ENCODE results near the gene CENPO. TPM values are rescaled to one million over a fixed set of nuclear protein-coding genes. Genes with fewer than 3 reads are reported as not detected.

CENPO gene
- total RNA-seq, 3 donors from 2014 or later = 20.3 to 28.4 (median 28.0) TPM

DNA sequence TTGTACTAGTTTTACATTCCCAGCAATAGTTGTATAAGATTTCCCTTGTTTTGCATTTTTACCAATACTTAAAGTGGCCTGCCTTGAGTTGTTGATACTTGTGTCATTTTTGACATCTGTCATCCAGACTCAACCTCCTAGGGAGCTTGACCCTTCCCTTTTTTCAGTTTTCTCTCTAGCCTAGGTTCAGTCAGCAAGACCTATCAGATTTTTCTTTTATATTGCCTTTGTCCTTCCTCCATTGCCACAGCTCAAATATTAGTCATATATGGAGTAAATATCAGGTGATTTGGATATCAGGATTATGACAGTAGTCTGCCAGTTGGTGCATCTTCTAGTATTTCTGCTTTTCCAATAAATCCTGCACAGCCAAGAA lies 13.4 kb downstream of the CENPO start:
- no peak for ATAC-seq
- Mint-ChIP-seq H3K4me1 (ENCODE audit: low read depth) (peaks cover 18% of the 10 kb centered on the region), H3K36me3 (ENCODE audit: insufficient read depth) (peaks cover 26% of the 10 kb centered on the region), H3K4me3 (no peak overlapping the region), H3K9me3 (peaks cover 3% of the 10 kb centered on the region), H3K27me3 (ENCODE audit: low read depth) (no peaks in the 10 kb centered on the region)
- no peak for DNase-seq

DNA sequence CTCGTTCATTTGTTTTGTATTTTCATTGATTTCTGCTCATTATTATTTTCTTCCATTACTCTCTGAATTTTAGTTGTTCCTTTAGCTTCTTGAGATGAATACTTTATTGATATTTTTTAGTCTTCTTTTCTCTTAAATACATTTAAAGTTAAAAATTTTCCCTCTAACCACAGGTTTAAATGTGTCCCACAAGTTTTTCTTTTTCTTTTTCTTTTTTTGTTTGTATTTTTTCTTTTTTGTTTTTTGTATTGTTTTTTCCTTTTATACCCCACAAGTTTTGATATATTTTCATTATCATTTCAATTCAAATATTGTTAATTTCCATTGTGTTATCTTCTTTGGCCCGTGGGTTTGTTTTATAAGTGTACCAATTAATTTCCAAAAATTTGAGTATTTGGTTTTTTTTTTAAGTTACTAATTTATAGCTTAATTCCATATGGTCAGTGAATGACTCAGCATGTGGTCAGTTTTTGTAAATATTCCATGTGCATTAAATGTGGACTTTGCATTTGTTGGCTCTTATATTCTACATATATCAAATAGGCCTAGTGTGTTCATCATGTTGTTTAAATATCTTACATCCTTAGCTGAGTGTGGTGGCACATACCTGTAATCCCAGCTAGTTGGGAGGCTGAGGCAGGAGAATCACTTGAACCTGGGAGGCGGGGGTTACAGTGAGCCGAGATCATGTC lies 16.2 kb downstream of the CENPO start:
- H3K4me3 Mint-ChIP-seq = peak overlapping the region; percentile 58
- ATAC-seq (no peak), DNase-seq (no peak)
- peaks cover 3% of the 10 kb centered on the region for H3K9me3 Mint-ChIP-seq
- H3K27me3 Mint-ChIP-seq (ENCODE audit: low read depth) = no peaks in the 10 kb centered on the region
- H3K36me3 Mint-ChIP-seq (ENCODE audit: insufficient read depth) = peaks cover 21% of the 10 kb centered on the region
- H3K4me1 Mint-ChIP-seq (ENCODE audit: low read depth) = peaks cover 18% of the 10 kb centered on the region

DNA sequence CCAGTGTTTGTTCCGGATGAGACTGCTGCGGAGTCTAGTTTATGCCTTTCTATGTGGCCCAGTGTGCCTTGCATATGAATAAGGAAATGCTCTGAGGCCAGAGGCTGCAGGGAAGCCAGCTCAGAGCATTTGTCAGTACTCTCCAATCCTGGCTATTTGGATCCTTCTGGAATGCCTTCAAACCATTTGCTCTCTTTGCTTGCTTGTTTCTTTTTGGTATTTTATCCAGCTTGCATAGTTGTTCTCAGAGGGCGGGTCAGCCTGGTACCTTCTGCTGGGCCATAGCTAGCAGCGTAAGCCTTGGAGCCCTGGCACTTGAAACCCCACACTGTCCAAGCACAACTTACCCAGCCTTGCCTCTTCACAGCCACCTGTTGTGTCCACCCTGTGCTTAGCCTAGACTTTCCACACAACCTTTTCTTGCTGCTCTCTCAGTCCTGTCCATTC lies 20.5 kb downstream of the CENPO start:
- no peaks in the 10 kb centered on the region for H3K27me3 Mint-ChIP-seq (ENCODE audit: low read depth)

DNA sequence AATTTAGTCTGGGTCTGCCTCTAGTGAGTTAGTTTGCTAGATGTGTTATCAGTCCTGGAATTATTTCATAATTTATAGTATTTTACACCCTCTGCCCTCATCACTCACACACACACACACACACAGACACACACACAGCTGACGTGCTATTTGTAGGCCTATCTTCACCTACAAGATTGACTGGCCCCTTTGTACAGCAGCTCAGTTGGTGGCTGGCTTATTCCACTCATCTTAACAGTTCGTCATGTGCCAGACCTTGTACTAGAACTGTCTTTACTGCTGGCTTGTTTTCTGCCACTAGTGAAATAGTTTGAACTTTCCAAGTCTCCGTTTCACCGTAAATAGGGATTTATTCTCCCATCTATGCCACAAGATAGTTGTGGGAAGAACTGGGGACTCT lies 21.3 kb downstream of the CENPO start:
- no peaks in the 10 kb centered on the region for H3K9me3 Mint-ChIP-seq
- no peak for DNase-seq
- H3K4me3 Mint-ChIP-seq = no peak overlapping the region
- no peaks in the 10 kb centered on the region for H3K27me3 Mint-ChIP-seq (ENCODE audit: low read depth)
- ATAC-seq = no peak
- H3K36me3 Mint-ChIP-seq (ENCODE audit: insufficient read depth) = peaks cover 27% of the 10 kb centered on the region
- H3K4me1 Mint-ChIP-seq (ENCODE audit: low read depth) = no peaks in the 10 kb centered on the region

More for the DNA sequence above, 20.5 kb downstream of the CENPO start:
- Mint-ChIP-seq H3K4me1 (ENCODE audit: low read depth) (peaks cover 7% of the 10 kb centered on the region), H3K4me3 (no peak overlapping the region), H3K36me3 (ENCODE audit: insufficient read depth) (peaks cover 26% of the 10 kb centered on the region), H3K9me3 (no peaks in the 10 kb centered on the region)
- DNase-seq (no peak), ATAC-seq (no peak)

DNA sequence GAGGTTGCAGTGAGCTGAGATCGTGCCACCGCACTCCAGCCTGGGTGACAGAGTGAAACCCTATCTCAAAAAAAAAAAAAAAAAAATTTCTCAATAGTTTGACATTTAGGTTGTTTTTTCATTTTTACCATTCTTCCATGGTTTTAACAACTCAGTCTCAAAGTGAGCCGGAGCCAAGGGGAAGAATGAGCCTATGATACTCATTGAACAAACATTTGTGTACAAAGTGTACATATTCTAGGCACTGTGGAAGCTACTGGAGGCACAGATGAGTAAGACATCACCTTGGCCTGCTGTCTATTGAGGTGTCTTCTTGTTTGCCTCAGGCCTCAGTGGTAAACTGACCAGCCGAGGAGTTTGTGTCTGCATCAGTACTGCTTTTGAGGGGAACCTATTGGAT lies 21.9 kb downstream of the CENPO start:
- no peak for ATAC-seq
- no peaks in the 10 kb centered on the region for H3K9me3 Mint-ChIP-seq
- H3K4me3 Mint-ChIP-seq = no peak overlapping the region
- peaks cover 29% of the 10 kb centered on the region for H3K36me3 Mint-ChIP-seq (ENCODE audit: insufficient read depth)
- no peaks in the 10 kb centered on the region for H3K27me3 Mint-ChIP-seq (ENCODE audit: low read depth)
- no peak for DNase-seq
- H3K4me1 Mint-ChIP-seq (ENCODE audit: low read depth) = no peaks in the 10 kb centered on the region

DNA sequence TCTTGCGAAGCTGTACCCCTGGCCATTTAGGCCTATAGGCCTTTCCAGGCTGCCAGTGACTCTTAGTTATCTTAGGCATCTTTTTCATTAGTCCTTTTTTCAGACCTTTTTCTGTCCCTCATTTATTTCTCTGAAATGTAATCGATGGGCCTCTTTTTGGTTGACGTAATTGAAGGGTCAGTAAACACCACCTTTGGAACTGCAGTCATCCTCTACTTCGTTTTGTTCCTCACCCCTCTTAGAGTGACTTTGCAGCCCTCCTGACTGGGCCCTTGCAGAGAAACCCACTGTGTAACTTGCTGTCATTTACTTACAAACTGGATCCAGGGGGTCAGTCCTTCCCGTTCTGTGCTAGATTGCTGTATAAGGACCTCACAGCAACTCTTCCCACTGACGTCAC lies 23.2 kb downstream of the CENPO start:
- H3K27me3 Mint-ChIP-seq (ENCODE audit: low read depth) = no peaks in the 10 kb centered on the region
- ATAC-seq (no peak), DNase-seq (no peak)
- H3K36me3 Mint-ChIP-seq (ENCODE audit: insufficient read depth) = peaks cover 35% of the 10 kb centered on the region
- no peak overlapping the region for H3K4me3 Mint-ChIP-seq
- no peaks in the 10 kb centered on the region for H3K9me3 Mint-ChIP-seq
- no peaks in the 10 kb centered on the region for H3K4me1 Mint-ChIP-seq (ENCODE audit: low read depth)

DNA sequence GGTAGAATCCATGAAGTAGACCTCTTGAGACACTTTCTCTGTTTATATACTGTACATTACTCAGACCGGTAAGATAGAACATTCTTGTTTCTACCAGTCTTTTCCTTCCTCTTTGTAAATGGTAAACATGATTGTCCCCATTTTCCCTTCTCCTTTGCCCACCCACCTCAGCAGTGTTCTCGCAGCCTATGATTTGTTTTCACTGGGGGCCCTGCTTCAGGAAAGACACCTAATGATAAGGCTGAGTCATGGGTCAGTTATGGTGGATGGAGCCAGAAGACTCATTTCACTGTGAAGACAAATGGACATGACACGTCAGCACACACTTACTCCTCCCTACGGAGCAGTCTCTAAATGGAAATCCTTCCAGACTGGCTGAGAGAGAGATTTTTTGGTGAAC lies 23.7 kb downstream of the CENPO start:
- ATAC-seq (no peak), DNase-seq (no peak)
- H3K4me3 Mint-ChIP-seq = no peak overlapping the region
- H3K4me1 Mint-ChIP-seq (ENCODE audit: low read depth) = no peaks in the 10 kb centered on the region
- no peaks in the 10 kb centered on the region for H3K27me3 Mint-ChIP-seq (ENCODE audit: low read depth)
- H3K36me3 Mint-ChIP-seq (ENCODE audit: insufficient read depth) = peaks cover 33% of the 10 kb centered on the region
- H3K9me3 Mint-ChIP-seq = no peaks in the 10 kb centered on the region

DNA sequence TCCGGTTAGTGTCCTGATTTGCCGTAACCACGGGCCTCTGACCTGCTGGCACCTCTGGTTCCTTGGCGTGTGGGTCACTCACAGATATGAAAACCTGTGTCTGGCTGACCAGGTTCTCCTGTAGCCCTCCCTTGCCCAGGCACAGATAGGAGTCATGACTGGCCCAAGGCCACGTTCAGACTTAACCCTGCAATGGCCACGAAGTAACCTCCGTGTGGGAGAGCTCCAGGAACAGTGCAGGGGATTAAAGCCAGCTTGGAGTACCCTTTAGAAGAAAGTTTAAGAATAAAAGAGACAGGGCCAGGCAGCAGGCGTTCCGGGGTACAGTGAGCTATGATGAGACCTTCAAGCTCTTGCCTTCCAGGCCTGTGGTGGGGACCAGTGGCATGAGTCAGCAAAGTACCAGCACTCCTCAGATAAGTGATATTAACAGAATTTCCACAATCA lies 25.5 kb downstream of the CENPO start:
- no peak overlapping the region for H3K4me3 Mint-ChIP-seq
- DNase-seq (no peak), ATAC-seq (no peak)
- H3K27me3 Mint-ChIP-seq (ENCODE audit: low read depth) = no peaks in the 10 kb centered on the region
- H3K36me3 Mint-ChIP-seq (ENCODE audit: insufficient read depth) = peaks cover 34% of the 10 kb centered on the region
- no peaks in the 10 kb centered on the region for H3K4me1 Mint-ChIP-seq (ENCODE audit: low read depth)
- no peaks in the 10 kb centered on the region for H3K9me3 Mint-ChIP-seq

DNA sequence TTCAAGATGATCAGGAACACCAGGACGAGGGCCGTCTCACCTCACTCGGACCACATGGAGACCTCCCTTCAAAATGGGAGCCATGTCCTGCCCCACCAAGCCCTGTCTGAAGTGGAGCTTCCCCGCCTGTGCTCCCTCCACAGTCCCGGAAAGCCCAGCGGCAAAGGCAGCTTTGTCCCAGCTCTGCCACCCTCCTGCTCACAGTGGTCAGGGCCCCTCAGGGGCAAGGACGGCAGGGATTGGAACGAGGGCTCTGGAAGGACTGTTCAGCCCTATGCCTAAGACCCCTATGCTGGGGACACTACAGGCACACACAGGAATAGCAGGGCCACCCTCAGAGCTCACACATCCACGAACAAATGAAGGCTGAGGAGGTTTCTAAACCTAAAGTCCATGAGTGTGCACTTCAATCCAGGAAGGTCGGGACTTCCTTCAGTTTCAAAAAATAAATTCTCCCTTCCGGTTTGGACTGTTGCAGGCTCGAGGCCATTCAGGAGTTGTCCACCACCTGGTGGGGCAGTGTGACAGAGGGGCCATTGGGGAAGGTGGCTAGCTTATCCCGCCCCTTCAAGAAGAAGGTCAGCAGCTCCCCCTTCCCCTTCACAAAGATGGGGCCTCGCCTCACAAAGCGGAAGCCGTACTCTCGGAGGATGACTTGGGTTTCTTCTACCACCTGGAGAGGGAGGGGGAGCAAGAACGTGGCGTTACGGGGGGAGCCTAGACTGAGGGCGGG lies 26.4 kb downstream of the CENPO start:
- Mint-ChIP-seq H3K4me3 (no peak overlapping the region), H3K27me3 (ENCODE audit: low read depth) (no peaks in the 10 kb centered on the region), H3K4me1 (ENCODE audit: low read depth) (no peaks in the 10 kb centered on the region), H3K36me3 (ENCODE audit: insufficient read depth) (peaks cover 34% of the 10 kb centered on the region), H3K9me3 (no peaks in the 10 kb centered on the region)
- ATAC-seq (peak in 1 of 2 donors; percentile 13), DNase-seq (no peak)

DNA sequence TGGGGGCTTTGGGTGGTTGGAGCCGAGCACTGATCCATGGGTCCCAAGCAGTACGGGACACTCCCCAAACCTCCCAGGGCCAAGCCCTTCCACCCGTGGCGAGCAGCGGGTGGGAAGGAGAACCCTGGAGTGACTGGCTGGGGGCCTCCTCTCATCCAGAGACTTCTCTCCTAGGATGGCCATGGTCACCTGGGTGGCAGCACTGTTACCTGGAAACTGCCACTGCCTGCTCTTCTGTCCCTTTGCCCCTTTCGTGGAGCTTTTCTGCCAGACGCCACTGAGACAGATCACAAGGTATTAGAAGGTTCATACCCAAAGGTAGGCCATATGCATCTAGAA lies 26.9 kb downstream of the CENPO start:
- H3K4me3 Mint-ChIP-seq = no peak overlapping the region
- no peak for DNase-seq
- H3K27me3 Mint-ChIP-seq (ENCODE audit: low read depth) = no peaks in the 10 kb centered on the region
- peaks cover 34% of the 10 kb centered on the region for H3K36me3 Mint-ChIP-seq (ENCODE audit: insufficient read depth)
- no peak for ATAC-seq
- H3K9me3 Mint-ChIP-seq = no peaks in the 10 kb centered on the region
- H3K4me1 Mint-ChIP-seq (ENCODE audit: low read depth) = no peaks in the 10 kb centered on the region

DNA sequence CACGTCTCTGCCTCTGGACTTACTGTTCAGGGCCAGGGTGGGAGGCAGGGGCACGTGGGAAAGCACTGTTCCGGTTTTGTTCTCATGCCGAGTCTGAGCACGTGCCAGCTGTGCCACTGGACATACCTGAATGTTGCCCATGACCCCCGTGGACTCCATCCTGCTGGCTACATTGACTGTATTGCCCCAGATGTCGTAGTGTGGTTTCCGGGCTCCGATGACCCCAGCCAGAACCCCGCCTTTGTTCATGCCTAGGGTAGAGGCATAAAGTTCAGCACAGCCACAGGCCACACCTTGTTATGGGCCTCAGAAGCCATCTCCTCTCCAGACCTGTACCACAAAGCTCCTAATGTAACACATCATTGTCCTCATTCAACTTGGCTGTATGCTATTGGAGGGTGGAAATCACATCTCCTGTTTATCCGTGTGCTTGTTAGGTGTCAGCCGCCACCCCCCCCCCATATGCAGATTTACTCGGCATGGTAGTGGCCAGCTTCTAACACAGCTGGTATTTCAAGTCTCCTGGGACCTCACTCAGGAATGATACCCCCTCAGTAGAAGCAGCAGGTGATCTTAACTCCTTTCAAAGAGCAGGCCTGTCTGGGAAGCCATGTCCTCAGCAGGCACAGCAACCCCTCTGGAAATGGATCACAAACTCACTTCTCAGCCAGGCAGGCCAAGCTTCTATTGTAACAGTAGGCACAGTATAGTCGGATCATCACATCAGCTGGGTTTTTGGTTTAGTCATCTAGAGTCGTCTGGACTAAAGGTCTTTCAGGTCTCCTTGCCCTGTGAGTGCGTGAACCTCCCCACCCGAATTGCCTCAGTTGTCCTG lies 27.6 kb downstream of the CENPO start:
- no peak for ATAC-seq

DNA sequence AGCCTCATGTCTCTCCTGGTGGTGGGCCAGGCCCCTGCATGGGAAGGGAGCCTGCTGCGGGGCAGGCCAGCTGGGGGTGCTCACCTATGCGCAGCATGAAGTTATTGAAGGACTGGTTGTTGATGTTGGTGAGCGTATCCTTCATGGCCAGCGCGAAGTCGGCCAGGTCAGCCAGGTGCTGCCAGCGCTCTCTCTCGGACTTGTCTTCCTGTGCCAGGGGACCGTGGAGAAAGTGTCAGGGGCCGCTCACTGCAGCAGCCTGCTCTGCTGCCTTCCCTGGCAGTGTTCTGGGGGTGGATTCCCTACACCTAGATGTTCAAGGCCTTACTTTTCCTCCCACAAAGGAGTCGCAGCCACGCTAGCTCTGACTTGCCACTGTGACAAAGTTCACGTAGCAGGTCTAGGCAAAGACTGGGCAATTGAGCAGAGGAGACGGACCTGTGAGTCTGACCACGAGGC lies 28.2 kb downstream of the CENPO start:
- Mint-ChIP-seq H3K4me1 (ENCODE audit: low read depth) (peaks cover 8% of the 10 kb centered on the region), H3K27me3 (ENCODE audit: low read depth) (no peaks in the 10 kb centered on the region), H3K4me3 (no peak overlapping the region), H3K9me3 (no peaks in the 10 kb centered on the region), H3K36me3 (ENCODE audit: insufficient read depth) (peaks cover 30% of the 10 kb centered on the region)
- ATAC-seq = no peak
- DNase-seq = no peak

More for the DNA sequence above, 27.6 kb downstream of the CENPO start:
- Mint-ChIP-seq H3K4me3 (no peak overlapping the region), H3K4me1 (ENCODE audit: low read depth) (peaks cover 2% of the 10 kb centered on the region), H3K27me3 (ENCODE audit: low read depth) (no peaks in the 10 kb centered on the region), H3K36me3 (ENCODE audit: insufficient read depth) (peaks cover 31% of the 10 kb centered on the region), H3K9me3 (no peaks in the 10 kb centered on the region)
- DNase-seq = no peak

DNA sequence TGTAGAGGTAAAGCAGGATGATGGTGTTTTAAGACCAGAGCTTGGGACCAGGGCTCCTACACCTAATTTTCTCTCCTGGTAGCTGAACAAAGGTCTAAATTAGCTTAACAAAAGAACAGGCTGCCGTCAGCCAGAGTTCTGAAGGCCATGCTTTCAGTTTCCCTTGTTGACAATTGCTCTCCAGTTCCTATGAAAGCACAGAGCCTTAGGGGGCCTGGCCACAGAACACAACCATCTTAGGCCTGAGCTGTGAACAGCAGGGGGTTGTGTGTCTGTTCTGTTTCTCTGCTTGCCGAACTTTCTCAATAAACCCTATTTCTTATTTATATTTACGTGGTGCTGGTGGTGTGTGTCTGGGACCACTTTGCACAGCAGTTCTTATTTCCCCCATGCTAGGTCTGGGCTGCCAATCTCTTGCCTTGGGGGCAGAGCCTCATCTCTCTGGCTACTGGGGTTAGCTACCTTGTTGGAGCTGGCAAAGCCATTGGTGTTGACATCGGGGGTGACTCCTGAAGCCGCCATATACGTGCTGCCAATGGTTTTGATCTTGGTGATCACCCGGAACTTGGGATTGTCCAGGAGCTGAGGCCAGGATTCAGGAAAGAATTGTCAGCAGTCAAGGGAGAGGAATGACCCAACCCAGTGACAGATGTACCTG lies 29.0 kb downstream of the CENPO start:
- DNase-seq = no peak
- H3K36me3 Mint-ChIP-seq (ENCODE audit: insufficient read depth) = peaks cover 23% of the 10 kb centered on the region

DNA sequence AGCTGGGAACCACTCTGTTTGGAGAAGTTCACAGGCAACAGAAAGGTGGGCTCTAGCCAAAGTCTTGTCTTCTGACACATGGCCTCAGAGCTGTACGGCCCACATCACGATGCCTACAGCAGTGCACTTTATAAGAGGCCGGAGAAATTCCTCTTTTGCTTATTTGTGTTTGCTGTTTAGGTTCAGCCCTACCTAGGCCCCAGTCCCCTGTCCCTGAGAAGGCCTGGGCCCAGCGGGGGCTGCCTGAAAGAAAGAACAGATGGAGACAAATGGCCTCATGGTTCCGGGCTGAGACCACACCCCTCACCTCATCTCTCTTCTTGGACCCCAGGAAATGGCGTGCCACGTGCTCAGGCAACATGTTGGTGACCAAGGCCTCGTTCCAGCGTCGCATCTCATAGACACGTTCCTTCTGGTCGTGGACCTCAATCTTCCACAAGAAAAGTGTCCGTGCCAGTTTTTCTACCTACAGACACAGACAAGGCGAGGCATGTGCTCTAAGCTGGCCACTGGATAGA lies 30.9 kb downstream of the CENPO start:
- no peak for ATAC-seq
- H3K4me3 Mint-ChIP-seq = no peak overlapping the region
- H3K9me3 Mint-ChIP-seq = no peaks in the 10 kb centered on the region
- peaks cover 18% of the 10 kb centered on the region for H3K36me3 Mint-ChIP-seq (ENCODE audit: insufficient read depth)
- H3K4me1 Mint-ChIP-seq (ENCODE audit: low read depth) = peaks cover 21% of the 10 kb centered on the region
- H3K27me3 Mint-ChIP-seq (ENCODE audit: low read depth) = no peaks in the 10 kb centered on the region
- DNase-seq = no peak

More for the DNA sequence above, 29.0 kb downstream of the CENPO start:
- peaks cover 15% of the 10 kb centered on the region for H3K4me1 Mint-ChIP-seq (ENCODE audit: low read depth)
- no peaks in the 10 kb centered on the region for H3K27me3 Mint-ChIP-seq (ENCODE audit: low read depth)
- no peak overlapping the region for H3K4me3 Mint-ChIP-seq
- ATAC-seq = no peak
- H3K9me3 Mint-ChIP-seq = no peaks in the 10 kb centered on the region

All from activated T-cell treated with anti-CD3 and anti-CD28 coated beads, Interleukin-2, amount 50 U/mL, for 4 hours (primary cell).